ENCODE data around the gene LENG8.

GRCh38 chr19:54452626-54453025 lies 3.6 kb downstream of the LENG8 start:
- TF ChIP-seq EZH2 (IDR thresholded peaks at IDR 0.05) (no peak), POLR2AphosphoS5 (IDR thresholded peaks at IDR 0.05; ENCODE audit: borderline replicate concordance, low read depth, low read length) (no peak), FOXP2 (optimal IDR thresholded peaks at IDR 0.05; ENCODE audit: control extremely low read depth, extremely low read length, insufficient read depth) (no peak)

Data from SK-N-MC (cell line).